ENCODE measurements around the gene C15orf62. TPM values are rescaled to one million over a fixed set of nuclear protein-coding genes. Genes with fewer than 3 reads are reported as not detected.

Gene C15orf62
- total RNA-seq, 6 donors from 2014 or later, result 0.81 to 4.2 (median 1.4) TPM

- TF ChIP-seq POLR2AphosphoS5 (IDR thresholded peaks at IDR 0.05), result no peak
- no peak for TF ChIP-seq EP300 (IDR thresholded peaks at IDR 0.05)
- no peak for TF ChIP-seq POLR2A (IDR thresholded peaks at IDR 0.05)
- TF ChIP-seq, protein P1, sequence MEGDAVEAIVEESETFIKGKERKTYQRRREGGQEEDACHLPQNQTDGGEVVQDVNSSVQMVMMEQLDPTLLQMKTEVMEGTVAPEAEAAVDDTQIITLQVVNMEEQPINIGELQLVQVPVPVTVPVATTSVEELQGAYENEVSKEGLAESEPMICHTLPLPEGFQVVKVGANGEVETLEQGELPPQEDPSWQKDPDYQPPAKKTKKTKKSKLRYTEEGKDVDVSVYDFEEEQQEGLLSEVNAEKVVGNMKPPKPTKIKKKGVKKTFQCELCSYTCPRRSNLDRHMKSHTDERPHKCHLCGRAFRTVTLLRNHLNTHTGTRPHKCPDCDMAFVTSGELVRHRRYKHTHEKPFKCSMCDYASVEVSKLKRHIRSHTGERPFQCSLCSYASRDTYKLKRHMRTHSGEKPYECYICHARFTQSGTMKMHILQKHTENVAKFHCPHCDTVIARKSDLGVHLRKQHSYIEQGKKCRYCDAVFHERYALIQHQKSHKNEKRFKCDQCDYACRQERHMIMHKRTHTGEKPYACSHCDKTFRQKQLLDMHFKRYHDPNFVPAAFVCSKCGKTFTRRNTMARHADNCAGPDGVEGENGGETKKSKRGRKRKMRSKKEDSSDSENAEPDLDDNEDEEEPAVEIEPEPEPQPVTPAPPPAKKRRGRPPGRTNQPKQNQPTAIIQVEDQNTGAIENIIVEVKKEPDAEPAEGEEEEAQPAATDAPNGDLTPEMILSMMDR (IDR thresholded peaks at IDR 0.05), result no peak
- H3K36me3 ChIP-seq, result peaks cover 0 to 51% (median 20%) of the 10 kb centered on the region in 4 donors
Measured at GRCh38 chr15:40812721-40813425, 43.1 kb downstream of the C15orf62 start.

DNA sequence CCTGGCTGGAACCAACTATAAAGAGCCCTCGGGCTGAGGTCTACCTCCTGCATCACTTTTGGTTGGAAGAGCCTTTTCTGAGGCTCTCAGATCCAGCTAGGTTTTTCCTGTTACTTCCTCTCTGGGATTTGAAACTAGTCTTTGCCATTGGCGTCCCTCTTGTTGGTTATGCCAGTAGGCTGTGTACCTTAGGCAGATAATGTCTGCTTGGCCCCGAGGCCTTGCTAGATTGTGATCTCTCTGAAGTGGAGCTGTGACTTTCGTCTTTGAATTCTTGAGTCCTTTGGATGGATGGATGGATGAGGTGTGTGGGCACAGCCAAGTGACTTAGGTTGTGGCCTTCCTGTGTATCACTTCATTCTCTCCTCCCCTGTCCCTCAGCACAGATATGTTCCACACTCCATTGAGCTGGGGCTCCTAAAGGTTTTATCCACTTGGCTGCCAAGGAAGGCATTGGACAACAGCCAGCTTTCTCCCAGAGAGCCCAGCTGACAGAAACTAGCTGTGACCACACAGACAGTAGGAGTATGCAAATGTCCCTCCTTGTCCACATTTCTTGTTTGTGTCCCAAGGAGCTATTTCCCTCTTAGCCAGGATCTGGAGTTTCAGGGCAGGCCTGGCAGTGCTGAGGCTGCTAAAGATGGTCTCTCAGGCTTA lies 45.4 kb downstream of the C15orf62 start:
- H3K27ac ChIP-seq, result no peak overlapping the region

More at GRCh38 chr15:40812721-40813425, 43.1 kb downstream of the C15orf62 start:
- H3K4me1 ChIP-seq, result peaks cover 0 to 13% (median 9%) of the 10 kb centered on the region in 4 donors
- WGBS, 2 donors, result 91 to 92% methylated on average over 10 to 12 of the region's 12 CpGs
- no peaks in the 10 kb centered on the region for H3K27me3 ChIP-seq
- DNase-seq (no peak), ATAC-seq (ENCODE audit: low FRiP score in 2 of 2) (no peak)
- no peaks in the 10 kb centered on the region for H3K9me3 ChIP-seq
- H3K4me3 ChIP-seq, result no peak overlapping the region
- H3K27ac ChIP-seq, result no peak overlapping the region

DNA sequence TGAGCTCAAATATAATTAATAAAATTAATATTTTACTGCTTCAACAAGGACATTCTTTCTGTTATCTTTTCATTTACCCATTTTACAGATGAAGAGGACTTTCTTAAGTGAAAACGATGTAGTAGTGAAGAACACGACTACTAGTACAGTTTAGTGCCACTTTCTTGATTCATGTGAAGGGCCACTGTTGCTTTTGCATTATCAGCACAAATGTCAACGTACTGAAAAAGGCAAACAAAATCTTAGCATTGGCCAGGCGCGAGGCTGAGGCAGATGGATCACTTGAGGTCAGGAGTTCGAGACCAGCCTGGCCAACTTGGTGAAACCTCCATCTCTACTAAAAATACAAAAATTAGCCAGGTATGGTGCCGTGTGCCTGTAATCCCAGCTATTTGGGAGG lies 49.3 kb downstream of the C15orf62 start:
- peaks cover 0 to 11% (median 3%) of the 10 kb centered on the region in 4 donors for H3K36me3 ChIP-seq
- WGBS, 2 donors, result 69 to 80% methylated on average over 7 of the region's 7 CpGs
- TF ChIP-seq POLR2A (IDR thresholded peaks at IDR 0.05), result no peak
- no peak overlapping the region for H3K27ac ChIP-seq
- no peaks in the 10 kb centered on the region for H3K4me1 ChIP-seq
- no peak for DNase-seq
- H3K9me3 ChIP-seq, result no peaks in the 10 kb centered on the region
- no peaks in the 10 kb centered on the region for H3K27me3 ChIP-seq
- no peak for ATAC-seq (ENCODE audit: low FRiP score in 2 of 2)
- H3K4me3 ChIP-seq, result no peak overlapping the region

More for the DNA sequence above, 45.4 kb downstream of the C15orf62 start:
- no peak for TF ChIP-seq POLR2A (IDR thresholded peaks at IDR 0.05)
- TF ChIP-seq, protein P1 (IDR thresholded peaks at IDR 0.05), result no peak
- TF ChIP-seq EP300 (IDR thresholded peaks at IDR 0.05), result no peak
- no peak for DNase-seq
- H3K4me3 ChIP-seq, result no peak overlapping the region
- H3K9me3 ChIP-seq, result no peaks in the 10 kb centered on the region
- peaks cover 0 to 44% (median 17%) of the 10 kb centered on the region in 4 donors for H3K36me3 ChIP-seq
- no peaks in the 10 kb centered on the region for H3K27me3 ChIP-seq
- ATAC-seq (ENCODE audit: low FRiP score in 2 of 2), result no peak
- WGBS, 2 donors, result 74% methylated on average over 4 of the region's 4 CpGs
- H3K4me1 ChIP-seq, result no peaks in the 10 kb centered on the region

GRCh38 chr15:40821195-40821594 lies 51.4 kb downstream of the C15orf62 start:
- Histone ChIP-seq H3K36me3 (no peaks in the 10 kb centered on the region), H3K4me1 (no peaks in the 10 kb centered on the region), H3K9me3 (no peaks in the 10 kb centered on the region), H3K4me3 (no peak overlapping the region), H3K27me3 (no peaks in the 10 kb centered on the region), H3K27ac (no peak overlapping the region)
- WGBS, 2 donors, result 84 to 87% methylated on average over 2 of the region's 2 CpGs
- ATAC-seq (ENCODE audit: low FRiP score in 2 of 2), result no peak
- no peak for DNase-seq
- TF ChIP-seq POLR2AphosphoS5 (IDR thresholded peaks at IDR 0.05) (no peak), EP300 (IDR thresholded peaks at IDR 0.05) (no peak), POLR2A (IDR thresholded peaks at IDR 0.05) (no peak)
- TF ChIP-seq, protein P1 (IDR thresholded peaks at IDR 0.05), result no peak

Small RNA genes lying within 50 kb of the gene (small RNA-seq; reads per million reads assigned to genes)
- gene SUMO2P15, result 0 reads per million in 4 donors

Other genes with a start within 250 kb of the C15orf62 start
- 10 to 100 TPM; 17.1 to 56.9 (median 24.1) TPM for gene CCDC32, start 204.9 kb upstream of the C15orf62 start, total RNA-seq
- gene RPUSD2, start 200.7 kb upstream of the C15orf62 start, total RNA-seq, result 10 to 100 TPM in 2 of 6 donors, 1 to 10 TPM in 4; 3.1 to 11.6 (median 7.8) TPM
- gene KNL1, start 175.7 kb upstream of the C15orf62 start, total RNA-seq, result 1 to 10 TPM in 3 of 6 donors, under 1 TPM in 3; under 0.01 to 2.4 (median 1.3) TPM
- gene RAD51, start 74.8 kb upstream of the C15orf62 start, total RNA-seq, result 1 to 10 TPM in 5 of 6 donors, not detected in 1; 1.0 to 3.4 (median 2.1) TPM
- 100 to 1,000 TPM in 4 of 6 donors, 10 to 100 TPM in 2; 57.3 to 123 (median 105) TPM for gene RMDN3, start 14.7 kb upstream of the C15orf62 start, total RNA-seq
- 100 to 1,000 TPM in 4 of 6 donors, 10 to 100 TPM in 2; 84.9 to 206 (median 105) TPM for gene GCHFR, start 5.9 kb upstream of the C15orf62 start, total RNA-seq
- 100 to 1,000 TPM in 1 of 6 donors, 10 to 100 TPM in 5; 19.4 to 104 (median 32.5) TPM for gene ZFYVE19, start 37.1 kb downstream of the C15orf62 start, total RNA-seq
- gene DNAJC17, start 37.5 kb downstream of the C15orf62 start, total RNA-seq, result 10 to 100 TPM; 15.4 to 51.3 (median 30.0) TPM
- gene PPP1R14D, start 58.7 kb downstream of the C15orf62 start, total RNA-seq, result 1 to 10 TPM in 1 of 6 donors, under 1 TPM in 1, not detected in 4; 0.34 to 3.3 TPM
- 100 to 1,000 TPM in 5 of 6 donors, 10 to 100 TPM in 1; 99.3 to 252 (median 163) TPM for gene SPINT1, start 74.1 kb downstream of the C15orf62 start, total RNA-seq
- 1 to 10 TPM in 1 of 6 donors, under 1 TPM in 2, not detected in 3; 0.46 to 2.1 (median 0.77) TPM for gene RHOV, start 104.3 kb downstream of the C15orf62 start, total RNA-seq
- gene VPS18, start 124.5 kb downstream of the C15orf62 start, total RNA-seq, result 10 to 100 TPM; 19.9 to 43.2 (median 29.2) TPM
- 10 to 100 TPM in 5 of 6 donors, 1 to 10 TPM in 1; 9.5 to 38.0 (median 13.7) TPM for gene DLL4, start 159.4 kb downstream of the C15orf62 start, total RNA-seq
- gene CHAC1, start 183.5 kb downstream of the C15orf62 start, total RNA-seq, result 10 to 100 TPM in 1 of 6 donors, 1 to 10 TPM in 5; 2.6 to 11.1 (median 3.4) TPM

All from upper lobe of left lung (tissue), 6 donors.